Small intestine (tissue), 7 donors: ENCODE results near the gene AFM. TPM values are rescaled to one million over a fixed set of nuclear protein-coding genes. Genes with fewer than 3 reads are reported as not detected.

Experiments used
- DNase-seq, 2 donors: peaks; one replicate each; pipeline versions ENCODE4 v3.0.0 to v3.0.0-alpha.2; 2013
- FAIRE-seq: peaks from 2 replicates; lab custom pipeline; 2012; peaks lifted over from hg19 to GRCh38; lab: Jason Lieb, UNC
- H3K27ac ChIP-seq, 3 donors: one replicate each; pipeline ENCODE4 v1.5.1; 2013; ENCODE audit warnings: low read length in 2 of 3, mild to moderate bottlenecking in 2 of 3, control low read depth in 1 of 3, inconsistent platforms in 1 of 3, low read depth in 1 of 3, moderate library complexity in 1 of 3
- H3K27me3 ChIP-seq, 3 donors: one replicate each; pipeline ENCODE4 v1.6.1; 2013; ENCODE audit warnings: low read length in 3 of 3, inconsistent platforms in 1 of 3; ENCODE audit not compliant: control insufficient read depth in 3 of 3, insufficient read depth in 3 of 3
- H3K36me3 ChIP-seq, 3 donors: one replicate each; pipeline ENCODE4 v1.6.1; 2013; ENCODE audit warnings: low read length in 3 of 3, inconsistent platforms in 1 of 3, low read depth in 1 of 3, mild to moderate bottlenecking in 1 of 3, moderate library complexity in 1 of 3; ENCODE audit not compliant: control insufficient read depth in 3 of 3, insufficient read depth in 2 of 3
- H3K4me1 ChIP-seq, 3 donors: one replicate each; pipeline ENCODE4 v1.6.1; 2013; ENCODE audit warnings: low read length in 2 of 3, inconsistent platforms in 1 of 3, low read depth in 1 of 3, mild to moderate bottlenecking in 1 of 3, moderate library complexity in 1 of 3; ENCODE audit not compliant: control insufficient read depth in 3 of 3, insufficient read depth in 2 of 3
- H3K4me3 ChIP-seq, 3 donors: one replicate each; pipeline ENCODE4 v1.5.1; 2013; ENCODE audit warnings: low read length in 3 of 3, control low read depth in 1 of 3, inconsistent platforms in 1 of 3, low read depth in 1 of 3, mild to moderate bottlenecking in 1 of 3, moderate library complexity in 1 of 3
- H3K9me3 ChIP-seq, 2 donors: one replicate each; pipeline ENCODE4 v1.6.1; 2013; ENCODE audit warnings: low read depth in 1 of 2, low read length in 1 of 2; ENCODE audit not compliant: control insufficient read depth in 2 of 2, insufficient read depth in 1 of 2
- WGBS, 3 donors: extraction: QIAGEN DNeasy Blood & Tissue Kit; methylation state at CpG; one replicate each; pipeline ENCODE4 v1.1.7; 2013; 5-methylcytosine and 5-hydroxymethylcytosine counted together
- polyA plus RNA-seq, 4 donors: library from polyadenylated mRNA; stranded (reverse) in 3 of 4; unstranded in 1 of 4; fragments of 200-250 nt in 3 of 4; fragments of 120-200 nt in 1 of 4; gene quantifications; one replicate each; pipeline versions ENCODE4 v1.2.1 to v1.2.3, GENCODE V29; 2013
- donor health status: healthy with polysubstance abuse.
- donor health status: control.
- donor health status: control.
- donor health status: Bipolar disorder and iron deficiency.
- donor health status: healthy.

AFM gene
- polyA plus RNA-seq, 4 donors, result 0.01 to 4.3 TPM; not detected in 2

DNA sequence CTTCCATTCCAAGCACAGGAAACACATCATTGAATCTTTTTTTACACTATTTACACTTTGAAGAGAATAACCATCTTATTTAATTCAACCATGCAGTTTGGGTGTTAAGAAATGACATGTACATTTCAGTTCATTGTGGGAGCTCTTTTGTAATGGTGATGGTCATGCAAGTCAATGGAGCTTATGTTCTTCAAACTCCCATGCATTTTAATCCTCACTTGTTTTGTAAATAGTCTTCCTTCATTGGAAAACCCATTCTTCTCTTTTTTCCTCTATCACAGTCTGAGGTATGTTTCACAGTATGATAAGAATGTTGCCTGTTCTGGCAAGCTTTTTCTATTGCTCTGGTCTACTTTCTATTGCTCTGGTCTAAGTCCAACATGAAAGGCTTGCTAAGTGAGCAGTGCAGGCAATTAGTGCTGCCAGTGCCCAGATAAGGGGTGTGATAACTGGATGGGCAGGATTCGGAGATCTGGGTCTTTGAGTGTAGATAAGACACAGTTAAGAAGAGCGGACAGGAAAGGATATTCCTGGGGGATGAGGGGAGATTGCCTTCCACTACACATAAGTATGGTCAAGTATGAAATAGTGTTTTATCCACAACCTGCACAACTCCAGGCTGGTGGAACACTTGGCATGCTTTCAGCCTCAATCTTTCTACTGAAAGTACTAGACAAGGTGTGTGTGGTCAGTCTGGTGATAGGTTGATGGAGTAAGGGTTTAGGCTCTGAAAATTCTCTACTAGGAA lies 28.4 kb upstream of the AFM start:
- DNase-seq (peak; percentile 87 to 91), FAIRE-seq (no peak)
- peaks cover 0 to 24% (median 6%) of the 10 kb centered on the region in 3 donors for H3K4me1 ChIP-seq
- WGBS, 3 donors, result 16 to 57% (median 47%) methylated on average over 2 of the region's 2 CpGs
- no peak overlapping the region for H3K4me3 ChIP-seq
- peaks cover 0 to 6% (median 0%) of the 10 kb centered on the region in 3 donors for H3K36me3 ChIP-seq
- H3K27ac ChIP-seq, result peak overlapping the region in 1 of 3 donors; percentile 51
- H3K27me3 ChIP-seq, result no peaks in the 10 kb centered on the region
- no peaks in the 10 kb centered on the region for H3K9me3 ChIP-seq

DNA sequence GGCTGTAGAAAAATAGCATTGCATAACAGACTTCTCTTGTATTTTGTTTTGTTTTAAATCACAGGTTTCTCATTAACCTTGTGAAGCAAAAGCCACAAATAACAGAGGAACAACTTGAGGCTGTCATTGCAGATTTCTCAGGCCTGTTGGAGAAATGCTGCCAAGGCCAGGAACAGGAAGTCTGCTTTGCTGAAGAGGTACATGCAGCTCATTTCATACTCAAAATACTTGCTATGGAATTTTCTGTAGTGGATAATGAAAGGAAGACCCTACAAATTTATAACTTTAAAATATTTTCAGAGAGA lies 27.9 kb upstream of the AFM start:
- peak overlapping the region in 1 of 3 donors; percentile 51 for H3K27ac ChIP-seq
- FAIRE-seq, result no peak
- no peak for DNase-seq

DNA sequence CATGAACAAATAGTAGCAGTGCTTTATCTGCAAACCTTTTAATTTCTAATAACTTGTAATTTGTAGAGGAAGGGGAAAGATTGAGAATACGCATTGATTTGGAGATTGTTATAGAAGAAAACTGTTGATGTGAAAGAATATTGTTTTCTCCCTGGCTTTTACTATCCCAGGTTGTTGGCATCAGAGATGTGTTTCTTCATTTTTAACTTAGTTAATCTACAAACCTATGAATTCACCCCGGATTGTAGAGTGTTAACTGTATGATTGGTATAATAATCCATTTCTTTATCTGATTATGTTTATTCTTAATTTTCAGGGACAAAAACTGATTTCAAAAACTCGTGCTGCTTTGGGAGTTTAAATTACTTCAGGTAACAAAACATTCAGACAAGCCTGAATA lies 26.6 kb upstream of the AFM start:
- Histone ChIP-seq H3K4me1 (peaks cover 0 to 24% (median 6%) of the 10 kb centered on the region in 3 donors), H3K4me3 (no peak overlapping the region), H3K27ac (peak overlapping the region in 1 of 3 donors; percentile 51), H3K36me3 (peaks cover 0 to 5% (median 0%) of the 10 kb centered on the region in 3 donors), H3K27me3 (no peaks in the 10 kb centered on the region), H3K9me3 (no peaks in the 10 kb centered on the region)
- FAIRE-seq (no peak), DNase-seq (no peak)
- 67 to 79% (median 74%) methylated on average over 3 of the region's 3 CpGs for WGBS, 3 donors

More for the DNA sequence above, 27.9 kb upstream of the AFM start:
- H3K27me3 ChIP-seq, result no peaks in the 10 kb centered on the region
- H3K4me3 ChIP-seq, result no peak overlapping the region
- H3K36me3 ChIP-seq, result peaks cover 0 to 6% (median 0%) of the 10 kb centered on the region in 3 donors
- no peaks in the 10 kb centered on the region for H3K9me3 ChIP-seq
- peaks cover 0 to 24% (median 6%) of the 10 kb centered on the region in 3 donors for H3K4me1 ChIP-seq

DNA sequence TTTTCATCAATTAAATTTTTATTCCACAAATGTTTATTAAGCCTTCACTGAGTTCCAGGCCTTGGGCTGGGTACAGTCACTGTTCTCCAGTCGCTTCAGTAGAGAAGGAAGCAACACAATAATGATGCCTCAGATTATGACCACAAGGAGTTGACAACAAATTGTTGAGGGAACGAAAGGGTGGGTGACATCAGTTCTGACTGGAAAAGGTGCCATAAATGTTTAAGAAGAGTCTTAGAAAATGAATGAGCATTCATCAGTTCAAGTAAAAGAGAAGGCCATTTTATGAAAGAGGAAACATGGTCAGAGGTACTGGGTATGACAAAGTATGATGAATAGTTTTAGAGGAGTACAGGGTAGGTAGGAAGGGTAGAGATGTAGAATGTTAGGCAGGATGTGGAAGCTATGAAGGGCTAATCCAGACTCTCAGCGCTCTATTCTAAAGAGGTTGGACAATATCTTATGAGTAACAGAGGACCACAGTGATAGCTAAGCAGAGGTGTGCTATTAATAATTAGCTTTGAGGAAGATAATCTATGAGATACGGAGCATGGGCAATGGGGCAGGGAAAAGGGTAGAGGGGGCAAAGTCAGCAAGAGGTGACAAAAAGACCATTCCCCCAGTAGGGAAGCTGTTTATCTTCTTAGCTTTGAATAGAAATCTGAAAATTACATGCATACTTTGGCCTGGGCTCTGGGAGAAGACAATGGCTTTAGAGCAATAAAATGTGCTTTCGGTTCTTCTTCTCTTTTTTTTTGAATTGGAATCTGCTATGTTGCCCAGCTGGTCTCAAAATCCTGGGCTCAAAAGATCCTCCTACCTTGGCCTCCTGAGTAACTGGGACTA lies 25.1 kb upstream of the AFM start:
- Histone ChIP-seq H3K9me3 (no peaks in the 10 kb centered on the region), H3K4me3 (no peak overlapping the region), H3K27ac (peak overlapping the region in 1 of 3 donors; percentile 49), H3K27me3 (no peaks in the 10 kb centered on the region), H3K36me3 (no peaks in the 10 kb centered on the region), H3K4me1 (peaks cover 0 to 23% (median 6%) of the 10 kb centered on the region in 3 donors)
- DNase-seq (peak; percentile 29 to 45), FAIRE-seq (no peak)
- WGBS, 3 donors, result 43 to 72% (median 56%) methylated on average over 5 of the region's 5 CpGs

DNA sequence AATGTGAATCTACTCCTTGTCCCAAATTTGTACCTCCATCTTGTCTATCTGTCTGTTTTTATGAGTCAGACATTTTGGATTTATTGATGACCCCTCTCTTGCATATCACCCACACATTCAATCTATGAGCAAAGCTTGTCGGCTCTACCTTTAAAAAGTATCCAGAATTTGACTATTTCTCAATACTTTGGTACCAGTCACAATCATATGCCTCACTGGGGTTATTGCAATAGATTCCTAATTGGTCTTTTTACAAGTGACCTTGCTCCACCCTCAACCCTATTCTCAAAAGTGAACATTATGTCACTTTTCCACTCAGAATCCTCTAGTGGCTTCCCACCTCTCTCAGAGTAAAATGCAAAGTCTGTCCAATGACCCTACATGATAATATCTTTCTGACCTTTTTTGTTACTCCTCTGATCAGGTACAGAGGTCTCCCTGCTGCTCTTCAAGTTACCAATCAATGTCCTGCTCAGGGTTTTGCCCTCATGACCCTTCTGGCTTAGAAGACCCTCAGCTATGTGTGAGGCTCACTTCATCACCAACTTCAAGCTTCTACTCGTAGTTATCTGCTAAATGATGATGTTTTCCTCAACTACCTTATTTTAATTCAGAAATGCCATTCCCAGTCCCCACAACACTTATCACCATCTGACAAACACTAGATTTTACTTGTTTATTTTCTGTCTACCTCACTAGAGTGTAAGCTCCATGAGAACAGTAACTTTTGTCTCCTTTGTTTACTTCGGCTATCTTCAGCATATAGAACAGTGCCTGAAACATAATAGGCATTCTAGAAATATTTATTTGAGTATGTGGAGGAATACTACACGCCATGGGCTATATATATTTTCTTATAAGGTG lies 23.1 kb upstream of the AFM start:
- Histone ChIP-seq H3K27me3 (no peaks in the 10 kb centered on the region), H3K27ac (no peak overlapping the region), H3K36me3 (no peaks in the 10 kb centered on the region), H3K4me3 (no peak overlapping the region), H3K9me3 (no peaks in the 10 kb centered on the region), H3K4me1 (peaks cover 0 to 8% (median 2%) of the 10 kb centered on the region in 3 donors)
- 86 to 90% (median 87%) methylated on average over 4 of the region's 4 CpGs for WGBS, 3 donors
- FAIRE-seq, result no peak
- no peak for DNase-seq

DNA sequence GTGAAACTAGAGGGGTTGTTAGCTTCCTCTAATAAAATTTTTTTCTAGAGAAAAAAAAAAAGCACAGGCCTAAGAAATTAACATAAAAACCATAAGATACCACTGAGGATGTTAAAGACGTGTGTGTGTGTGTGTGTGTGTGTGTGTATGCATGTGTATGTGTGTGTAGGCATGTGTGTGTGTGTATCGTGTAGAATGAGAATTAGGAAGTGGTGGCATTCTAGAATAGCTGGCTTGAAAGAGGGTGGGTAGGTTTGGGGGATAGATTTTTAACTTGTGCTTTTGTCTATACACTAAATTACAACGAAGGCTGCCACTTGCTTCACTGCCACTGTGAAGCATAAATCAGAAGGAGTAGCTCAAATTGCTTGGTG lies 22.5 kb upstream of the AFM start:
- FAIRE-seq, result no peak
- no peaks in the 10 kb centered on the region for H3K27me3 ChIP-seq
- H3K4me1 ChIP-seq, result peaks cover 0 to 4% (median 0%) of the 10 kb centered on the region in 3 donors
- H3K27ac ChIP-seq, result no peak overlapping the region
- 74 to 82% (median 77%) methylated on average over 3 of the region's 3 CpGs for WGBS, 3 donors
- DNase-seq, result no peak
- no peaks in the 10 kb centered on the region for H3K9me3 ChIP-seq
- H3K4me3 ChIP-seq, result no peak overlapping the region
- H3K36me3 ChIP-seq, result no peaks in the 10 kb centered on the region

DNA sequence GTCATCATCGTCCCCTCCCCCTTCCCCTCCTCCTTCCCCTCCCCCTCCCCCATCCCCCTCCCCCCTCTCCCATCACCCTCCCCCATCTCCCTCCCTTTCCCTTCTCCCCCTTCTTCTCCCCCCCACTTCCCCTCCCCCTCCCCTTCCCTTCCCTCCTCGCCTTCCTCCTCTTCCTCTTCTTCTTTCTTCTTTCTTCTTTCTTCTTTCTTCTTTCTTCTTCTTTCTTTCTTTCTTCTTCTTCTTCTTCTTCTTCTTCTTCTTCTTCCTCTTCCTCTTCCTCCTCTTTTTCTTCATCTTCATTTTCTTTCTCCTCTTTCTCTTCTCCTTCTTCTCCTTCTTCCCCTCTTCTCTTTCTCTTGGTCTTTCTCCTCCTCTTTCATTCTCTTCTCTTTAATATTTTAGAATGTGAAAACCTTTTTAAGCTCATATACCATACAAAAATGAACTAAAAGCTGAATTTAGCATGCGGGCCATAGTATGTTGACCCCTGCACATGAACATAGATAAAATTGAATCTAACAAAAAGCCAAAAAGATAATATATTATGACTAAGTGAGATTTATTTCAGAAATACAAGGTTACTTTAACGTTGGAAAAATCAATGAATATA lies 20.5 kb upstream of the AFM start:
- Histone ChIP-seq H3K4me3 (no peak overlapping the region), H3K36me3 (no peaks in the 10 kb centered on the region), H3K27ac (no peak overlapping the region), H3K27me3 (no peaks in the 10 kb centered on the region), H3K4me1 (peaks cover 0 to 2% (median 0%) of the 10 kb centered on the region in 3 donors), H3K9me3 (no peaks in the 10 kb centered on the region)
- 71 to 83% (median 75%) methylated on average over 4 of the region's 4 CpGs for WGBS, 3 donors
- DNase-seq (no peak), FAIRE-seq (no peak)

DNA sequence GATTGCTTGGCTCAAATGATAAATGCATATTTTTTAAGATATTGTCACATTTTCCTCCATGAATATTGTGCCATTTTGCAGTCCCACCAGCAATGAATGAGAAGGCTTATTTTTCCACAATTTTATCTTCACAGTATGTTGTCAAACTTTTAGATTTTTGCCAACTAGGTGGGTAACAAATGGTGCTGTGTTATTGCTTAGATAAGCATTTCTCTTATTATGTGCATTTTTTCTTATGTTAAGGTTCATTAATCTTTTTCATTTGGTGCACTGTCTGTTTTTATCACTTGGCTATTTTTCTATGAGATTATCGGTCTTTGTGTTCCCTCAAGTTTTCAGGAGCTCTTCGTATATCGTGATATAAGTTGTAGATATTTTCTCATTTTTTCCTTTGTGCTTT lies 13.4 kb upstream of the AFM start:
- WGBS, 3 donors, result 96 to 97% (median 96%) methylated on average over 3 of the region's 3 CpGs
- Histone ChIP-seq H3K4me3 (no peak overlapping the region), H3K36me3 (no peaks in the 10 kb centered on the region), H3K4me1 (no peaks in the 10 kb centered on the region), H3K27ac (no peak overlapping the region), H3K9me3 (no peaks in the 10 kb centered on the region), H3K27me3 (no peaks in the 10 kb centered on the region)
- FAIRE-seq (no peak), DNase-seq (no peak)
